Measurements from ENCODE around the gene TNFRSF1B. TPM values are rescaled to one million over a fixed set of nuclear protein-coding genes. Genes with fewer than 3 reads are reported as not detected.

TNFRSF1B gene
- total RNA-seq, 4 donors from 2014 or later, result 8.8 to 53.4 (median 24.2) TPM

- no peaks in the 10 kb centered on the region for H3K27me3 ChIP-seq
- TF ChIP-seq CTCF (IDR thresholded peaks at IDR 0.05), result no peak
- peak in 1 of 2 donors; percentile 19 for TF ChIP-seq POLR2A (IDR thresholded peaks at IDR 0.05)
- H3K36me3 ChIP-seq, result no peaks in the 10 kb centered on the region
- no peaks in the 10 kb centered on the region for H3K9me3 ChIP-seq
- peak; percentile 86 to 90 for DNase-seq
- intact Hi-C loops (cut with DNase I; ENCODE audit: low total_unique reads), result no loop called here
- H3K27ac ChIP-seq, result peak overlapping the region; percentile 64 to 71
- peaks cover 0 to 18% of the 10 kb centered on the region in 2 donors for H3K4me1 ChIP-seq
- H3K4me3 ChIP-seq, result no peak overlapping the region
Observed at GRCh38 chr1:12161662-12162458, 4.9 kb upstream of the TNFRSF1B start.

GRCh38 chr1:12162459-12163137, 4.2 kb upstream of the TNFRSF1B start:
- H3K27me3 ChIP-seq, result no peaks in the 10 kb centered on the region
- DNase-seq, result no peak
- peaks cover 0 to 18% of the 10 kb centered on the region in 2 donors for H3K4me1 ChIP-seq
- H3K27ac ChIP-seq, result peak overlapping the region; percentile 47 to 64
- TF ChIP-seq CTCF (IDR thresholded peaks at IDR 0.05) (no peak), POLR2A (IDR thresholded peaks at IDR 0.05) (no peak)
- intact Hi-C loops (cut with DNase I; ENCODE audit: low total_unique reads), result no loop called here
- no peaks in the 10 kb centered on the region for H3K36me3 ChIP-seq
- no peaks in the 10 kb centered on the region for H3K9me3 ChIP-seq
- H3K4me3 ChIP-seq, result no peak overlapping the region

- no peak overlapping the region for H3K4me3 ChIP-seq
- no peaks in the 10 kb centered on the region for H3K9me3 ChIP-seq
- H3K27ac ChIP-seq, result no peak overlapping the region
- DNase-seq, result no peak
- TF ChIP-seq CTCF (IDR thresholded peaks at IDR 0.05) (no peak), POLR2A (IDR thresholded peaks at IDR 0.05) (no peak)
- no peaks in the 10 kb centered on the region for H3K36me3 ChIP-seq
- H3K27me3 ChIP-seq, result no peaks in the 10 kb centered on the region
- intact Hi-C loops (cut with DNase I; ENCODE audit: low total_unique reads), result no loop called here
- peaks cover 0 to 18% of the 10 kb centered on the region in 2 donors for H3K4me1 ChIP-seq
Observed at GRCh38 chr1:12163210-12163609, 3.6 kb upstream of the TNFRSF1B start.

- H3K9me3 ChIP-seq, result no peaks in the 10 kb centered on the region
- TF ChIP-seq POLR2A (IDR thresholded peaks at IDR 0.05) (no peak), CTCF (IDR thresholded peaks at IDR 0.05) (no peak)
- no peak overlapping the region for H3K27ac ChIP-seq
- no peaks in the 10 kb centered on the region for H3K36me3 ChIP-seq
- H3K4me1 ChIP-seq, result peaks cover 0 to 18% of the 10 kb centered on the region in 2 donors
- no peak overlapping the region for H3K4me3 ChIP-seq
- intact Hi-C loops (cut with DNase I; ENCODE audit: low total_unique reads), result no loop called here
- no peak for DNase-seq
- H3K27me3 ChIP-seq, result no peaks in the 10 kb centered on the region
Observed at GRCh38 chr1:12164210-12164609, 2.6 kb upstream of the TNFRSF1B start.

GRCh38 chr1:12165342-12165741, 1.4 kb upstream of the TNFRSF1B start:
- H3K9me3 ChIP-seq, result no peaks in the 10 kb centered on the region
- H3K4me3 ChIP-seq, result no peak overlapping the region
- H3K27ac ChIP-seq, result no peak overlapping the region
- no peaks in the 10 kb centered on the region for H3K27me3 ChIP-seq
- intact Hi-C loops (cut with DNase I; ENCODE audit: low total_unique reads), result no loop called here
- H3K4me1 ChIP-seq, result peaks cover 0 to 18% of the 10 kb centered on the region in 2 donors
- H3K36me3 ChIP-seq, result no peaks in the 10 kb centered on the region
- DNase-seq, result no peak
- TF ChIP-seq POLR2A (IDR thresholded peaks at IDR 0.05) (no peak), CTCF (IDR thresholded peaks at IDR 0.05) (no peak)

All from uterus (tissue), 4 donors.